GM10847 (cell line): ENCODE data around the gene RPL7A.

Source experiments
- POLR2A ChIP-seq: IDR thresholded peaks from 2 replicates; pipeline ENCODE4 v1.6.1; 2011; ENCODE audit not compliant: insufficient read length; ENCODE audit errors: extremely low read depth

Gene RPL7A

GRCh38 chr9:133357656-133358055, 9.6 kb downstream of the RPL7A start:
- no peak for TF ChIP-seq POLR2A

DNA sequence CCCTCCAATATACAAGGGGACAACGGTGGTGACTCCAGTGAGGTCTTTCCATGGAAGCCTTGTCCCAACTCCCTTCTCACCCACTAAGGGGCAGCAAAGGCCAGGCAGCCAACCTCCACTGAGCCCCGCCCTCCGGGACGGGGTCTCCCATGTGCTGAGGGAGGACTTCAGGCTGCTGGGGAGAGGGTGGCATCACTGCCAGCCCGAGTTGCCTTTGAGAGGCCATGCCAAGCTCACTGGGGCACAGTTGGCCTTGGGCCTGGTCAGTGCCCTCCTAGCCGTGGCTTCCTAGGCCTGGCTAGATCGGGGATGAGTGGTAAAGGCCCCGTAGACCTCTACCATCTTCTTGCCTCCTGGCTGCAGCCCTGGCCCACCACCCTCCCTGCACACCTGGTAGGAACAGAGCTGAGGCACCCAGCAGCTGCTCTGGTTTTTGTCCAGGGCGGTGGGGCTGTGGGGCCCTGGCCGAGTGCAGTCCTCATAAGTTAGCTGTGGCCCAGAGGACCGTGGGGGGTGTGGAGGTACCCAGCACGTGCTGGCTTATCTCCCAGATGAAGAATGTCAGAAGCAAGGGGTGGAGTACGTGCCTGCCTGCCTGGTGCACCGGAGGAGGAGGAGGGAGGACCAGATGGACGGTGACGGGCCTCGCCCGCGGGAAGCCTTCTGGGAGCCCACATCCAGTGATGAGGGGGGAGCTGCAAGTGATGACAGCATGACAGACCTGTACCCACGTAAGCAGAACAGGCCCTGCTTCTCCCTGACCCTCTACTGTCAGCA, 11.6 kb downstream of the RPL7A start:
- TF ChIP-seq POLR2A: no peak

- no peak for TF ChIP-seq POLR2A
Observed at GRCh38 chr9:133360400-133361393, 12.7 kb downstream of the RPL7A start.

DNA sequence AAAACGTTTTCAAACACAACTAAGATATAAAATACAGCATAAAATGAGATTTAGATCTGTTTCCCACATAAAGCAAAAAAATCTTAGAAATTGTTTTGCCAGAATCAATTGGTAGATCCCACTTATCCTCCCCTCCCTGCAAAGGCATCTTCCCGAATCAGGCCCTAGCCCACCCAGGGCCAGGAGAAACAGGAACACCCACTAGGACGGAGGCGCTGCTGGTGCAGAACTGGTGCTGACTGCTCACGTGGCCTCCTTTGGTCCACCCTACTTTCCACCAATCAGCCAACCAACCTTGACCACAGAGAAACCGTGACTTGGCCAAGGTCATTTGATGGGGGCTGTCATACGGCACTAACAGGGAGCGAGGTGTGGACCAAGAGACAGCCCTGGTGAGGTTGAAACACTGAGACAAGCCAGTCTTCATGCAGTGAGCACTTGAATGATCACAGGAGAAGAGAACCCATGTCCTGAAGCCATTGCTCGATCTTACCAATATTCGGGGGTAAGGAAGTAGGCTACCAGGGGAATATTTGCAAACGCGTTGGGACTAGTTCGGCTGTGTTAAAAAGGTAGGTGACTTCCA, 13.6 kb downstream of the RPL7A start:
- TF ChIP-seq POLR2A: no peak

GRCh38 chr9:133362359-133363044, 14.5 kb downstream of the RPL7A start:
- TF ChIP-seq POLR2A: no peak

DNA sequence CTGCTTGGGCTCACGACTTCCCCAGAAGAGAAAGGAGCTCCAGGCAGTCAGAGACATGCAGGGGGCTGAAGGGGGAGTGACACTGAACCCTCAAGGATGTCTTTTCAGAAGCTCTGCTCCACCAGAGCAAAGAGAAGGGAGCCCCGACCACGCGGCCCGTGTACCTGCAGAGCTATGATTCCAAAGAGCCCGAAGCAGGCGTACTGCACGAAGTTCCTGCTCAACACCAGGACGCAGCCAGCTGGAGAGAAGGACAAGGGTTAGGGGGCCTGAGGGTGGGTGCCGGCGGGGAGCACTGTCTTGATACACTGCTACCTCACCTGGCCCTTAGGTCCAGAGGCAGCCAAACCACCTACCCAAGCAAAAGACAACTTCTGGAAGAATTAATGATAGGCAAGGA, 18.4 kb downstream of the RPL7A start:
- no peak for TF ChIP-seq POLR2A

DNA sequence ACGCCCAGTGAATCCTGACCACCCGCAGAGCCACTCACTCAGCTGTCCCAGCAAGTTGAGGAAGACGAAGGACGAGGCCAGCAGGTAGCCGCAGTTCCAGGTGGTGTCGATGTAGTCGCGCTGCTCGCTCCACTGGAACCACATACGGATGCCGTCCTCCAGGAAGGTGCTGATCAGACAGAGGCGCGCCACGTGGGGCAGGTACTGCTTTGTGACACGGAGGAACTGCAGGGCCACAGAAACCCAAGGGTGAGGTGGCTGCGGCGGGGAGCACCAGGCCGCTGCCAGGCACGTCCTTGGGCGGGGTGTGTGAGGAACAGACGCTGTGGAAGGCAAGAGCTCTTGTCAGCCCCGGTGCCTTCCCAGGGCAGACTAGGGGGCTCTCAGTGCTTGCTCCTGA, 19.2 kb downstream of the RPL7A start:
- no peak for TF ChIP-seq POLR2A

- TF ChIP-seq POLR2A: no peak
Observed at GRCh38 chr9:133367778-133368177, 19.8 kb downstream of the RPL7A start.

DNA sequence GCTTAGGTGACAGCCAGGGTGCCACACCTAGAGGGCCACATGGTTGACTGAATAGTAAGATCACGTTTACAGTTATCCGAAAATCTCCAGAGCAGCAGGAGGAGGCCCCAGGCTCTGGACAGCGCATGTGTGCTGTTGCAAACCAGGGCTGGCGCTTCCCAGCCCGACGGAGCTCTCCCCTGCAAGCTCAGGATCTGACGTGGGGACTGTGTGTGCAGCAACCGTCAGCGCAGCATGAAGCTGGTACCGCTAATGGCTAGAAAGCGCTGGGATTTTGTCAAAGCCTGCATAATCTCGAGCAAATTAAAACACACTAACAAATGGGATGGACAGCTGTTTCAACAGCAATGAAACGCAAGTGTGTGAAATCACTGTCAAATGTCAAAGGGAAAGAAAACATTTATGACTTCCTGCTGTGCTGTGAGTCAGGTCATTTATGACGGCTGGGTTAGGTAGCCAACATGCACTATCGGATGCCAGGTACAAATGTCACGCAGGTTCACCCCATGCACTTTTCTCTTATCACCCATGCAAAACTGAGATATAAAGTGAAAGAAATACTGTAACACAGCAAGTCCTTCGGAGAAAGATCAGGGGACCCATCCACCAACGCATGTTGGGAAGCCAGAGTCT, 20.3 kb downstream of the RPL7A start:
- no peak for TF ChIP-seq POLR2A

DNA sequence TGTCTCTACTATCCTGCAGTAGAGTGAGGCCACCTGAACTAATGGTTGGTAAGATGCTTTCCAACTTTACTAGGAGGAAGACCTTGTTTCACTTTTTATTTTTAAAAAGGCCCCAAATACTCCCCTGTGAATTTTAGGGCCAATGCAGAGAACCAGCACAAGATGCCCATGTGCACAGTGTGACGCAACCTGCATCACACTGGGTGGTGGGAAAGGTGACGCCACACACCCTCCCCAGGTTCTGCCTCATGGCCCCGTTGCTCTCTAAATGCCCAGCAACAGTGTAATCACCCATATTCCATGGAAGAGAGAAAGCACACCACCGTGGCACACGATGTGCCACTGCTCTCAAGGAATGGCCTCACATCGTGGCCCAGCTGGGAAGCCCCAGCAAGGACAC, 21.4 kb downstream of the RPL7A start:
- TF ChIP-seq POLR2A: no peak

GRCh38 chr9:133369933-133370332, 21.9 kb downstream of the RPL7A start:
- TF ChIP-seq POLR2A: no peak

DNA sequence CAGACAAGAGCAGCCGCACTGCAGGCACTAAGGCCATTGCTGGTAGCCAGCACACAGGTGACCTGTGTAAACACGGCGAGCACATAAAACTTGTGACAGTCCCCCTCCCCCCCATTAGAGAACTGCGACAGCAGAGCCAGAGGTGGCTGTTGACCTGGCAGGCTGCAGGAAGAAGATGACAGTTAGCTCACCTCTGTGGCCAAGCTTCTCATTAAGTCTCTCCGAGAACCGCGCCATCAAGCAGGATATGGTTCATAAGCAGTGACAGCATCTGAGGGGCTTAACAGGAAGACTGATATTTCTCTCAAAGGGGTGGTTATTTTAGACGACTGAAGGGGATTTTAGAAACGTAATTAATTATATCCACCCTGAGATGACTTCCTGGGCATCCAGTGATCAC, 22.7 kb downstream of the RPL7A start:
- no peak for TF ChIP-seq POLR2A

- no peak for TF ChIP-seq POLR2A
Observed at GRCh38 chr9:133371261-133371711, 23.3 kb downstream of the RPL7A start.

GRCh38 chr9:133372144-133372543, 24.1 kb downstream of the RPL7A start:
- no peak for TF ChIP-seq POLR2A
